Measurements from ENCODE around the gene CACNG1. TPM values are rescaled to one million over a fixed set of nuclear protein-coding genes. Genes with fewer than 3 reads are reported as not detected.

CACNG1 gene
- total RNA-seq, 1 donor from 2014 or later: not detected

DNA sequence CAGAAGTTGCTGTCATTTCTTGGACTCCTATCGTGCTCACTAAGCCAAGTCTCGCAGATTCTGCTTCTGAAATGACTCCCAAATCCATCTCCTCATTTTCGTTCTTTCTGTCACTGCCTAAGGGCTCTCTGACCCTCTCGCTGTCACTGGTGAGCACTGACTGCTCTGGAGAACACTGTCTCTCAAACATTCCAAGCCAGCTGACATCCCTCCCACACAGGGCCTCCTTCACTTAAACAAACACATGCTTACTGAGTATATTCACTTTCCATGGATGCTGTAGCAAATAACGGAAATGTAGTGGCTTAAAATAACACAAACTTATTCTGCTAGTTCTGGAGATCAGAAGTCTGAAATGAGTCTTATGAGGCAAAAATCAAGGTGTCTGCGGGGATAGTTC is 18.8 kb downstream of the CACNG1 start:
- ChIA-PET POLR2A (no interaction called here), CTCF (no interaction called here)
- no peak overlapping the region for H3K27ac Mint-ChIP-seq
- H3K4me3 Mint-ChIP-seq: no peak overlapping the region
- H3K9me3 Mint-ChIP-seq: no peaks in the 10 kb centered on the region
- no peaks in the 10 kb centered on the region for H3K4me1 Mint-ChIP-seq
- ATAC-seq (ENCODE audit: low read depth) (no peak), DNase-seq (no peak)
- peaks cover 8% of the 10 kb centered on the region for H3K36me3 Mint-ChIP-seq (ENCODE audit: low read depth)
- TF ChIP-seq, protein P1, sequence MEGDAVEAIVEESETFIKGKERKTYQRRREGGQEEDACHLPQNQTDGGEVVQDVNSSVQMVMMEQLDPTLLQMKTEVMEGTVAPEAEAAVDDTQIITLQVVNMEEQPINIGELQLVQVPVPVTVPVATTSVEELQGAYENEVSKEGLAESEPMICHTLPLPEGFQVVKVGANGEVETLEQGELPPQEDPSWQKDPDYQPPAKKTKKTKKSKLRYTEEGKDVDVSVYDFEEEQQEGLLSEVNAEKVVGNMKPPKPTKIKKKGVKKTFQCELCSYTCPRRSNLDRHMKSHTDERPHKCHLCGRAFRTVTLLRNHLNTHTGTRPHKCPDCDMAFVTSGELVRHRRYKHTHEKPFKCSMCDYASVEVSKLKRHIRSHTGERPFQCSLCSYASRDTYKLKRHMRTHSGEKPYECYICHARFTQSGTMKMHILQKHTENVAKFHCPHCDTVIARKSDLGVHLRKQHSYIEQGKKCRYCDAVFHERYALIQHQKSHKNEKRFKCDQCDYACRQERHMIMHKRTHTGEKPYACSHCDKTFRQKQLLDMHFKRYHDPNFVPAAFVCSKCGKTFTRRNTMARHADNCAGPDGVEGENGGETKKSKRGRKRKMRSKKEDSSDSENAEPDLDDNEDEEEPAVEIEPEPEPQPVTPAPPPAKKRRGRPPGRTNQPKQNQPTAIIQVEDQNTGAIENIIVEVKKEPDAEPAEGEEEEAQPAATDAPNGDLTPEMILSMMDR (IDR thresholded peaks at IDR 0.05): no peak
- intact Hi-C loops (cut with micrococcal nuclease): no loop called here
- H3K27me3 Mint-ChIP-seq: no peaks in the 10 kb centered on the region

DNA sequence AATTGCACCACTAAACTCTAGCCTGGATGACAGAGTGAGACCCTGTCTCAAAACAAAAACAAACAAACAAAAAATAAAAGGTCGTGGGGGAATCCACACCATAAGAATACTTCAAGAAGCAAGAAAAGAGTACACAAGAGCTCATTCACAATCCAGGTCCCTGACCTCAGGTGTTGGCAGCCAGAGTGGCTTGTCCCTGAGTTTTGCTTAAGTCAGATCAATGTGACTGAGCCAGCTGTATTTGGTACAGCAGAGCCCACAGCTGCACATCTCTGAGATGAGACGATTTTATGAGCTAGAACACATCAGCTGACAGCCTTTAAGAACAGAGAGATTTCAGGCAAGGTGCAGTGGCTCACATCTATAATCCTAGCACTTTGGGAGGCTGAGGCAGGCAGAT is 22.4 kb downstream of the CACNG1 start:
- TF ChIP-seq, protein P1 (IDR thresholded peaks at IDR 0.05): no peak
- Mint-ChIP-seq H3K36me3 (ENCODE audit: low read depth) (peaks cover 7% of the 10 kb centered on the region), H3K9me3 (no peaks in the 10 kb centered on the region), H3K27me3 (no peaks in the 10 kb centered on the region), H3K4me1 (no peaks in the 10 kb centered on the region), H3K27ac (no peak overlapping the region), H3K4me3 (no peak overlapping the region)
- intact Hi-C loops (cut with micrococcal nuclease): no loop called here
- ChIA-PET CTCF (no interaction called here), POLR2A (interaction anchor here (1.3 kb wide), 1 partner anchor 15 kb away, joined by 3 read pairs; no protein-coding TSS in a partner anchor)
- no peak for ATAC-seq (ENCODE audit: low read depth)
- no peak for DNase-seq

DNA sequence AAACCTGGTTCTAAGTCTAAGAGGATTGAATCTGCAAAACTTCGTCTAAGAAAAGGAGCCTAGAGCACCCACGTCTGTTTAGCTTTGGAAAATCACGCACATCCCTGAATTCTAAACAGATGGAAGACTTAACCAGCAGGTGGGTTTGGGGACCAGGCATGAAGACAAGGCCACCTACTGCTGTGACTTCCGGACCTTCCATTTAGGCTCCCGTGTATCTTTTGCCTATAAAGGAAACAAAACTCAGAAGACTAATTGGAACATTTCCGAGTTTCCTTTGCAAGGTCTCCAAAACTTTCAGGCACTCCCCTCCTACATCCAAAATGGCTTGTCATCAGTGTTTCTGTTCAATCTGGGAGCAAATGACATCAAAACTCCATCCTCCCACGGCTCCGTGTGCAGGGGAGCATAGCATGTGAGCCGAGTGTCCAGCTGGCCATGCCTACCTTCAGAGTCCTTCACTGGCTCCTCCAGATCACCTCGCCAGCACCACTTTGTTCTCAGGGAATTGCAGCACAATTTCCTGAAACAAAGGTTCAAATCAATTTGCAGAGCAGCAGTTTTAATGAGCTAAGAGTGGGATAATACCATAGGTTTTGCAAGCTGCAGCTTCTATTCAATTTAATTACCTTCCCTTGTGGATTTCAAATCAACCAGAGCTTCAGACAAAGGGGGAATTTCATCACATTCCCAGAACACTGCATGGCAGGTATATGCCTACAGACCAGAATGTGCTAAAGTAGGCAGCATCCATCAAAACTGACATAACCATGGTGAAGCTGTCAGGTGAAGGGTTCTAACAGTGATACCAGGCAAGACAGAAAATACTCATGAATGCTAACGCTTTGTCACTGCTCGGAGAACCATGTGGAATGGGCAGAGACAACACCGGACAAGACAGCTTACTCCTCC is 23.5 kb downstream of the CACNG1 start:
- no peak overlapping the region for H3K27ac Mint-ChIP-seq
- TF ChIP-seq, protein P1 (IDR thresholded peaks at IDR 0.05): no peak
- CTCF ChIA-PET: no interaction called here
- no peak for ATAC-seq (ENCODE audit: low read depth)
- H3K4me1 Mint-ChIP-seq: no peaks in the 10 kb centered on the region
- POLR2A ChIA-PET: no interaction called here
- H3K36me3 Mint-ChIP-seq (ENCODE audit: low read depth): peaks cover 15% of the 10 kb centered on the region
- intact Hi-C loops (cut with micrococcal nuclease): no loop called here
- H3K9me3 Mint-ChIP-seq: no peaks in the 10 kb centered on the region
- H3K27me3 Mint-ChIP-seq: no peaks in the 10 kb centered on the region
- H3K4me3 Mint-ChIP-seq: no peak overlapping the region
- no peak for DNase-seq

DNA sequence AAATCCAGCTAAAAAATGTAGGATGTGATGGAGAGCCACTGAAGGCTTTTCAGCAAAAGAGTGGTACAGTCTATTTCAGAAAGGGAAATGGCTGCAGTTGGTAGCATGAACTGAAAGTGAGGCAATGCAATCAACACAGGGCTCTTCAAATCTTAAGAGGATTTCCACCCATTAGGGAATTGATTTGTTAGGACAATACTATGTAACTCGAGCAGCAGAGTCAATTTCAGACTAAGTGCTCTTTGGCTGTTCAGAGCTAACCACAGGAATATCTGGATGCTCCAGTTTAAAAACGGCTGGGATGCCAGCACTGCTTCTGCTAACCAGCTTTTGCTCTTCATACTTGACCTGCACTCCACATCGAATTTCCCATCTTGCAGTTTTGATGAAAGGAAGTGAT is 24.6 kb downstream of the CACNG1 start:
- ChIA-PET CTCF (no interaction called here), POLR2A (no interaction called here)
- no peak overlapping the region for H3K27ac Mint-ChIP-seq
- H3K36me3 Mint-ChIP-seq (ENCODE audit: low read depth): peaks cover 23% of the 10 kb centered on the region
- ATAC-seq (ENCODE audit: low read depth) (no peak), DNase-seq (no peak)
- intact Hi-C loops (cut with micrococcal nuclease): no loop called here
- no peak overlapping the region for H3K4me3 Mint-ChIP-seq
- H3K9me3 Mint-ChIP-seq: no peaks in the 10 kb centered on the region
- TF ChIP-seq, protein P1 (IDR thresholded peaks at IDR 0.05): no peak
- H3K4me1 Mint-ChIP-seq: no peaks in the 10 kb centered on the region
- H3K27me3 Mint-ChIP-seq: no peaks in the 10 kb centered on the region

- Mint-ChIP-seq H3K27me3 (no peaks in the 10 kb centered on the region), H3K9me3 (no peaks in the 10 kb centered on the region), H3K36me3 (ENCODE audit: low read depth) (peaks cover 25% of the 10 kb centered on the region), H3K4me1 (no peaks in the 10 kb centered on the region), H3K4me3 (no peak overlapping the region), H3K27ac (no peak overlapping the region)
- intact Hi-C loops (cut with micrococcal nuclease): no loop called here
- DNase-seq: no peak
- ATAC-seq (ENCODE audit: low read depth): no peak
- TF ChIP-seq, protein P1 (IDR thresholded peaks at IDR 0.05): no peak
- CTCF ChIA-PET: no interaction called here
- POLR2A ChIA-PET: no interaction called here
Measured at GRCh38 chr17:67069603-67070136, 25.3 kb downstream of the CACNG1 start.

All from activated B cell treated with CpG ODN at 0.5 μM for 24 hours (primary cell).